HG03039 (cell line): ENCODE measurements around the gene TRMT10C.
"Not testable (repeated sequence)": the region's sequence is repeated elsewhere in the genome, so short reads cannot be mapped to it uniquely, and the experiment has no call there.

Source experiments
- ATAC-seq: cut with Tn5 transposase; IDR thresholded peaks from one replicate; pipeline ENCODE4 v1.9.1; 2021; ENCODE audit warnings: mild to moderate bottlenecking, moderate library complexity; ENCODE audit not compliant: unreplicated experiment

The TRMT10C gene

GRCh38 chr3:101548527-101549105 lies 13.1 kb upstream of the TRMT10C start:
- no peak for ATAC-seq

GRCh38 chr3:101549473-101549872 lies 12.2 kb upstream of the TRMT10C start:
- ATAC-seq: no peak

- not testable (repeated sequence) for ATAC-seq
These were observed 10.1 kb upstream of the TRMT10C start for GRCh38 chr3:101551359-101552081.

- ATAC-seq: not testable (repeated sequence)
These were observed 8.3 kb upstream of the TRMT10C start for GRCh38 chr3:101553381-101553780.

GRCh38 chr3:101556064-101556463 lies 5.6 kb upstream of the TRMT10C start:
- ATAC-seq: no peak

GRCh38 chr3:101567528-101568317 lies 6.1 kb downstream of the TRMT10C start:
- ATAC-seq: no peak

GRCh38 chr3:101571028-101571895 lies 9.6 kb downstream of the TRMT10C start:
- ATAC-seq: no peak

GRCh38 chr3:101573449-101574387 lies 12.1 kb downstream of the TRMT10C start, which contains the start of gene PCNP:
PCNP (plus strand) TSS chr3:101574180; CDS start chr3:101574216, 36 bp downstream.
- peak; percentile 85 for ATAC-seq

GRCh38 chr3:101574388-101575112 lies 12.9 kb downstream of the TRMT10C start:
- peak; percentile 37 for ATAC-seq

- no peak for ATAC-seq
These were observed 15.6 kb downstream of the TRMT10C start for GRCh38 chr3:101577286-101577685.

- ATAC-seq: no peak
These were observed 26.9 kb downstream of the TRMT10C start for GRCh38 chr3:101588616-101589015.

GRCh38 chr3:101591071-101591470 lies 29.4 kb downstream of the TRMT10C start:
- no peak for ATAC-seq

GRCh38 chr3:101602731-101603130 lies 41.1 kb downstream of the TRMT10C start:
- no peak for ATAC-seq

- ATAC-seq: no peak
These were observed 41.5 kb downstream of the TRMT10C start for GRCh38 chr3:101603184-101603583.

GRCh38 chr3:101605398-101605797 lies 43.7 kb downstream of the TRMT10C start:
- ATAC-seq: not testable (repeated sequence)

GRCh38 chr3:101611023-101611422 lies 49.4 kb downstream of the TRMT10C start:
- no peak for ATAC-seq

GRCh38 chr3:101613014-101613413 lies 51.3 kb downstream of the TRMT10C start:
- ATAC-seq: not testable (repeated sequence)

- ATAC-seq: no peak
These were observed 53.9 kb downstream of the TRMT10C start for GRCh38 chr3:101615525-101615924.
